GM23248 (cell line): ENCODE data around the gene EHBP1L1. TPM values are rescaled to one million over a fixed set of nuclear protein-coding genes. Genes with fewer than 3 reads are reported as not detected.

Experiments used
- DNase-seq: peaks from one replicate; pipeline ENCODE4 v3.0.0-alpha.2; 2015
- H2AFZ ChIP-seq: fragments of 200-600 bp; sonication (generic); 2 replicates; pipeline ENCODE4 v1.6.1; 2016; ENCODE audit warnings: antibody characterized with exemption
- H3F3A ChIP-seq: fragments of 200-600 bp; sonication (generic); 2 replicates; pipeline ENCODE4 v1.6.1; 2016; ENCODE audit warnings: mild to moderate bottlenecking, antibody characterized with exemption, mixed run types; ENCODE audit not compliant: insufficient read depth
- H3K27ac ChIP-seq: fragments of 200-600 bp; sonication (generic); 2 replicates; pipeline ENCODE4 v1.5.1; 2016; ENCODE audit warnings: mild to moderate bottlenecking
- H3K27me3 ChIP-seq: fragments of 200-600 bp; sonication (generic); replicated peaks from 2 replicates; pipeline ENCODE4 v1.6.1; 2016; ENCODE audit warnings: mild to moderate bottlenecking; ENCODE audit not compliant: insufficient read depth
- H3K36me3 ChIP-seq: fragments of 200-600 bp; sonication (generic); 2 replicates; pipeline ENCODE4 v1.6.1; 2016; ENCODE audit warnings: low read depth, mild to moderate bottlenecking
- H3K4me1 ChIP-seq: fragments of 200-600 bp; sonication (generic); 2 replicates; pipeline ENCODE4 v1.6.1; 2016; ENCODE audit warnings: mild to moderate bottlenecking; ENCODE audit not compliant: insufficient read depth
- H3K4me2 ChIP-seq: fragments of 200-600 bp; sonication (generic); one replicate; pipeline ENCODE4 v1.6.1; 2016; ENCODE audit warnings: mild to moderate bottlenecking; ENCODE audit not compliant: unreplicated experiment
- H3K4me3 ChIP-seq: fragments of 200-600 bp; sonication (generic); 2 replicates; pipeline ENCODE4 v1.5.1; 2016; ENCODE audit warnings: mild to moderate bottlenecking
- H3K79me2 ChIP-seq: fragments of 200-600 bp; sonication (generic); 2 replicates; pipeline ENCODE4 v1.6.1; 2016; ENCODE audit warnings: mild to moderate bottlenecking; ENCODE audit not compliant: insufficient read depth
- H3K9ac ChIP-seq: fragments of 200-600 bp; sonication (generic); 2 replicates; pipeline ENCODE4 v1.6.1; 2016; ENCODE audit warnings: mild to moderate bottlenecking
- H3K9me2 ChIP-seq: fragments of 200-600 bp; sonication (generic); 2 replicates; pipeline ENCODE4 v1.6.1; 2016; ENCODE audit warnings: mixed run types, mild to moderate bottlenecking, moderate library complexity; ENCODE audit not compliant: insufficient read depth
- H3K9me3 ChIP-seq: fragments of 200-600 bp; sonication (generic); one replicate; pipeline ENCODE4 v1.6.1; 2017; ENCODE audit warnings: low read depth
- H4K20me1 ChIP-seq: fragments of 200-600 bp; sonication (generic); 2 replicates; pipeline ENCODE4 v1.6.0; 2016; ENCODE audit not compliant: insufficient read depth
- EZH2 ChIP-seq: fragments of 200-600 bp; sonication (generic); IDR thresholded peaks from 2 replicates; pipeline ENCODE4 v1.6.1; 2018; ENCODE audit warnings: antibody characterized with exemption, mild to moderate bottlenecking; ENCODE audit not compliant: insufficient read depth, poor library complexity, severe bottlenecking
- EZH2phosphoT487 ChIP-seq: fragments of 200-600 bp; sonication (generic); IDR thresholded peaks from 2 replicates; pipeline ENCODE4 v1.6.1; 2018; ENCODE audit warnings: antibody characterized with exemption, moderate library complexity, mild to moderate bottlenecking, low read depth; ENCODE audit not compliant: insufficient read depth
- WGBS, 2 experiments: methylation state at CpG; one replicate each; pipeline ENCODE4 v1.1.6; 2015 to 2017; ENCODE audit warnings: low lambda C conversion rate in 2 of 2, low coverage in 1 of 2; ENCODE audit errors: missing lambda C conversion rate in 2 of 2; 5-methylcytosine and 5-hydroxymethylcytosine counted together
- in situ Hi-C: fragments of 300-500 bp; cut with MboI; formaldehyde crosslinking; loops from 2 replicates; pipeline ENCODE4 v1.15.0; 2020
- polyA plus RNA-seq: library from polyadenylated mRNA; unstranded; fragments of >200 nt; fragmentation: Nextera tagmentation; extraction: Ambion mirVana; gene quantifications from 2 replicates; pipeline ENCODE4 v1.2.1, GENCODE V29; 2016
- total RNA-seq: library from RNA; depleted of rRNA; stranded (reverse); fragments of >200 nt; shearing (Covaris generic); gene quantifications from 2 replicates; pipeline ENCODE4 v1.2.3, GENCODE V29; 2014

Gene EHBP1L1
- total and polyA plus RNA-seq, 2 experiments from 2014 or later, result 11.5 to 85.5 TPM

DNA sequence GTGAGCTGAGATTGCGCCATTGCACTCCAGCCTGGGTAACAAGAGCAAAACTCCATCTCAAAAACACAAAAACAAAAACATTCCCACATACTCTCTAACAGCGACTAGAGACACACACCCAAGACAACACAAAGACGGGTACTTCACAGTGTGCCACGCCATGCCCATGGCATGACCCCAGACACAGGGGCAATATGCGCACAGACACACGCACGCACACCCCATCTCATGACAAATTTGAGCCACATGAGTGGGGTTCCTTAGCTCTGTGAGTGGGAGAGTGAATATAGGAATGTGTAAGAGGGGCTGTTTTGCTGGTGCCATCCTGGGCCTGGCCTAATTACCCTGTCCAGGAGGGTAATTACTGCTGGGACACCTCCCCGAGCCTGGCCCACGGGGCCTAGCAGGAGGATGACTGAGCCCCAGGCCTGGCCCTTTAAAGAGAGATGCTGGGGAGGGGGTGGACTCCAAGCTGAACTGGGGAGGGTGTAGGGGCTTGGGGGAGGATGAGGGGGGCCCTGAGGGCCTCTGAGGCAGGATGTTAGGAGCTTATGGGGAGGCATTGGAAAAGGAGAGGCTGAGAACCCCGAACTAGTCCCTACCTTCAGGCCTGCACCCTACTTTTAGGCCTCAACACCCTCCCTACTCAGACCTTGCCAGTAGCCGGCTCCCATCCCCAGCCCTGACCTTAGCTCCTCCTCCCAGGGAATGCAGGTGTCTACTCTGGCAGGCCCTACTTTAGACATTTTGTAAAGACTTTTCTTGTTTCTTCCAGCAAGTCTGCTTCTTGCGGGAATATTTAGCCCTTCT lies 19.2 kb upstream of the EHBP1L1 start:
- in situ Hi-C loops, result no loop called here
- Histone ChIP-seq H3K9me2 (no peaks in the 10 kb centered on the region), H3K27me3 (no peaks in the 10 kb centered on the region), H3K4me2 (peak overlapping the region; percentile 83), H3K4me1 (peaks cover 47% of the 10 kb centered on the region), H3K79me2 (peaks cover 34% of the 10 kb centered on the region), H2AFZ (0 out of 2 replicates have a peak overlapping the region, but pooled peaks have one; percentile 27), H3K36me3 (peaks cover 3% of the 10 kb centered on the region; the same call in 1 of the 2 replicates), H3K9me3 (no peaks in the 10 kb centered on the region), H3K4me3 (peak overlapping the region; percentile 84), H3F3A (peaks cover 39% of the 10 kb centered on the region), H3K9ac (peak overlapping the region; percentile 87), H4K20me1 (no peaks in the 10 kb centered on the region), H3K27ac (peak overlapping the region; percentile 89)
- WGBS, 2 experiments, result 85 to 89% methylated on average over 12 of the region's 12 CpGs
- no peak for TF ChIP-seq EZH2phosphoT487
- no peak for TF ChIP-seq EZH2
- DNase-seq, result peak; percentile 52

DNA sequence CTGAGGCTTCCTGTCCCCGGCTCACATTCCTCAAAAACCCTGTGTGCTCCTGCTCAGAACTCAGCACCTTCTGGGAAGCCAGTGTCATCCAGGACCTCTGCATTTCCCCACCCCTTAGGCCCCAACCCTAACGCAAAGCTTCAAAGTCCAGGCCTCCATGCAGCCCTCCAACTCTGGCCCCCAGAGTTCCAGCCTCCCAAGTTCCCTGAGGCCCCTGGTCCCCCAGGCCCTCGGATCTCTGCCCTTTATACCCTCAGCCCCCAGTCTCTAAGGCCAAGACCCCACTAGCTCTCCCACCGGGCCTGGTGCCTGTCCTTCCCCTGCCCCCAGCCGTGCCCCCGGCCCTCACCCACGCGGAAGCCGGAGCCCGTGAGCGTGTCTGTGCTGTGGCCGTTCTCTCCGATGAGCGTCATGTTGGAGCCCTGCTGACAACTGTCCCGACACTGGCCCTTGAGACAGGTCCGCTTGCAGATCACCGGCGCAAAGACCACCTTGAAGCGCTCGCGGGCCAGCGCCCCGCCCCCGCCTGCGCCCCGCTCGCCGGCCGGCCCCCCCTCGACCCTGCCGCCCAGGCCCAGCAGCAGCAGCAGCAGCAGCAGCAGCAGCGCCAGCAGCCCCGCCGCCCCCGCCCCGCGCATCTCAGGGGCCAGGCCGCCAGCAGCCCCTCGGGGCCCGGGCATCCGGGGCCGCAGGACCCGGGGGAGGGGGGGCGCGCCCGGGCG lies 18.4 kb upstream of the EHBP1L1 start:
- 2 to 9% methylated on average over 12 to 40 of the region's 47 CpGs for WGBS, 2 experiments
- Histone ChIP-seq H3K27ac (peak overlapping the region; percentile 89), H3K4me1 (peaks cover 47% of the 10 kb centered on the region), H3F3A (peaks cover 45% of the 10 kb centered on the region), H3K27me3 (no peaks in the 10 kb centered on the region), H3K36me3 (no peaks in the 10 kb centered on the region), H2AFZ (0 out of 2 replicates have a peak overlapping the region, but pooled peaks have one; percentile 27), H3K9ac (peak overlapping the region; percentile 87), H3K4me2 (peak overlapping the region; percentile 83), H3K4me3 (peak overlapping the region; percentile 84), H3K79me2 (peaks cover 34% of the 10 kb centered on the region), H3K9me3 (no peaks in the 10 kb centered on the region), H3K9me2 (no peaks in the 10 kb centered on the region), H4K20me1 (no peaks in the 10 kb centered on the region)
- in situ Hi-C loops, result no loop called here
- TF ChIP-seq EZH2phosphoT487 (no peak), EZH2 (no peak)
- peak; percentile 47 for DNase-seq

DNA sequence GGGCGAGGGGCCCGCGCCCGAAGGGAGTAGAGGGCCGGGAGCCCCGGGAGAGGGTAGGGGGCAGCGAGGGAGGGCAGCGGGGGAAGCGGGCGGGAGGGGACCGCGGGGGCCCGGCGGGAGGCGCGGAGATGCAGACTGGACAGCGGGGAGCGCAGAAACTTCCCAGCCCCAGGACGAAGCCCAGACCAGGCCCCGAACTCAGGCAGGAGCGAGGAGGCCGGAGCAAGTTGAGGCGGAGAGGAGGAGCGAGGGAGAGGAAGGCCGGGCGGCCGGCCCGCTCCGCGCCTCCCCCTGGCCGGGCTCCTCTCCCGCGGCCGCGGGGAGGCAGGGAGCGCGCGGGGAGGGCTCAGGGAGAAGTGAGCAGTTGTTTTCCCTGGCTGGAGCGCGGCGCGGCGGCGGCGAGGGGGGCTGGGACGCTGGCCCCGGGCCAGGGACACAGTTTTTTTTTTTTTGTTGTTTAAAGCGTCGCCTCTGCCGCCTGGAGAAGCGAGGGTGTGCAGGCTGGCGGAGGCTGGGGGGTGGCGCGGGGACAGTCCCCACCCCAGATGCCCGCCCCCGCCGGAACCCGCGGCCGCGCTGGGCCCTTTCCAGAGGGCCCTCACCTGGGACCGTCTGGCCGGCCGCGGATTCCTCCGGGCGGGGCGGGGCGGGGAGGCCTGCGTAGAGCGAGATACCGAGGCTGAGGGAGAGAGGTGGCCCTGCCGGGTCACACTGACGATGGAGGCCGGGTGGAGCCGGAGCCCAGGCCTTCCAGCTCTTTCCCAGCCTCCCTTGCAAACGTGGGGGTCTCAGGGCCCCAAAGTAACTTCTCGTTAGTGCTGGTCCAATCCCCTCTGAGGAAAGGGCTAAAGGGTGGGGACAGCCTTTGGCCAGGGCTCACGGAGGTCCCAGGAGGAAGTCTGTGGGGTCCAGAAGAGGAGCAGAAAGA lies 17.6 kb upstream of the EHBP1L1 start, which contains the start of gene LTBP3:
LTBP3 (minus strand) TSS at position 358 of the 928 bp plus-strand sequence. CDS start 400 bp downstream, outside the sequence.
- Histone ChIP-seq H3K9me3 (no peaks in the 10 kb centered on the region), H3K9ac (peak within 1 kb of the TSS; percentile 87), H3F3A (peaks cover 45% of the 10 kb centered on the region), H3K27me3 (no peaks in the 10 kb centered on the region), H3K9me2 (no peaks in the 10 kb centered on the region), H3K79me2 (peaks cover 34% of the 10 kb centered on the region), H3K4me1 (peaks cover 47% of the 10 kb centered on the region), H3K4me3 (peak within 1 kb of the TSS; percentile 84), H3K4me2 (peak within 1 kb of the TSS; percentile 83), H3K27ac (peak within 1 kb of the TSS; percentile 89), H2AFZ (peak within 1 kb of the TSS; percentile 58), H3K36me3 (no peaks in the 10 kb centered on the region), H4K20me1 (no peaks in the 10 kb centered on the region)
- in situ Hi-C loops, result no loop called here
- 1 to 6% methylated on average over 8 to 73 of the region's 79 CpGs for WGBS, 2 experiments
- peak; percentile 90 for DNase-seq
- no peak for TF ChIP-seq EZH2
- TF ChIP-seq EZH2phosphoT487, result no peak
